HEK293T (cell line): Measurements from ENCODE around the gene REV1.

ENCODE experiments used
- CTCF ChIA-PET: fragments of 350-600 bp; formaldehyde crosslinking; extraction: SDS; loops from one replicate; lab custom pipeline; 2021; ENCODE audit warnings: antibody characterized with exemption, inconsistent platforms; lab: Yijun Ruan, JAX
- POLR2A ChIA-PET: fragments of 350-600 bp; formaldehyde crosslinking; extraction: SDS; loops from one replicate; lab custom pipeline; 2020; ENCODE audit warnings: antibody characterized with exemption, inconsistent platforms; lab: Yijun Ruan, JAX
- DNase-seq: peaks from one replicate; pipeline ENCODE4 v3.0.0; 2012; ENCODE audit warnings: mixed read lengths; ENCODE audit errors: extremely low spot score
- ARNT ChIP-seq: fragments of 450-650 bp; IDR thresholded peaks from 2 replicates; pipeline ENCODE4 v1.6.1; 2017; ENCODE audit warnings: mild to moderate bottlenecking
- BHLHE40 ChIP-seq: fragments of 450-650 bp; IDR thresholded peaks from 2 replicates; pipeline ENCODE4 v1.6.1; 2016; ENCODE audit warnings: mild to moderate bottlenecking, moderate library complexity, borderline replicate concordance
- CTBP1 ChIP-seq: fragments of 450-650 bp; IDR thresholded peaks from 2 replicates; pipeline ENCODE4 v1.6.1; 2016; ENCODE audit warnings: borderline replicate concordance
- ELF4 ChIP-seq: fragments of 450-650 bp; IDR thresholded peaks from 2 replicates; pipeline ENCODE4 v1.6.1; 2017; ENCODE audit warnings: antibody characterized with exemption
- FOXA1 ChIP-seq: fragments of 450-650 bp; IDR thresholded peaks from 2 replicates; pipeline ENCODE4 v1.6.1; 2016; ENCODE audit warnings: mild to moderate bottlenecking
- FOXK2 ChIP-seq: fragments of 450-650 bp; IDR thresholded peaks from 2 replicates; pipeline ENCODE4 v1.6.1; 2016; ENCODE audit warnings: mild to moderate bottlenecking
- FOXM1 ChIP-seq: fragments of 450-650 bp; IDR thresholded peaks from 2 replicates; pipeline ENCODE4 v1.6.1; 2017; ENCODE audit warnings: mild to moderate bottlenecking, borderline replicate concordance
- HDGF ChIP-seq: fragments of 450-650 bp; IDR thresholded peaks from 2 replicates; pipeline ENCODE4 v1.6.1; 2017; ENCODE audit warnings: antibody characterized with exemption, borderline replicate concordance
- L3MBTL2 ChIP-seq: fragments of 450-650 bp; conservative IDR thresholded peaks from 2 replicates; pipeline ENCODE4 v1.6.1; 2016; ENCODE audit warnings: mild to moderate bottlenecking
- LEF1 ChIP-seq: fragments of 450-650 bp; IDR thresholded peaks from 2 replicates; pipeline ENCODE4 v1.6.1; 2017; ENCODE audit warnings: mild to moderate bottlenecking, borderline replicate concordance
- NFRKB ChIP-seq: fragments of 450-650 bp; IDR thresholded peaks from 2 replicates; pipeline ENCODE4 v1.6.1; 2016; ENCODE audit warnings: mild to moderate bottlenecking, moderate library complexity
- SP1 ChIP-seq: fragments of 450-650 bp; IDR thresholded peaks from 2 replicates; pipeline ENCODE4 v1.6.1; 2017
- SUZ12 ChIP-seq: fragments of 450-650 bp; IDR thresholded peaks from 2 replicates; pipeline ENCODE4 v1.6.1; 2016; ENCODE audit warnings: mild to moderate bottlenecking
- TARDBP ChIP-seq: fragments of 450-650 bp; IDR thresholded peaks from 2 replicates; pipeline ENCODE4 v1.6.1; 2016
- ZNF384 ChIP-seq: fragments of 450-650 bp; IDR thresholded peaks from 2 replicates; pipeline ENCODE4 v1.6.1; 2016
- TF ChIP-seq, protein P1 (sequence below): fragments of 450-650 bp; IDR thresholded peaks from 2 replicates; pipeline ENCODE4 v1.6.1; 2016

REV1 gene

GRCh38 chr2:99439971-99440505 lies 49.8 kb downstream of the REV1 start:
- CTCF ChIA-PET = interaction anchor here (0.7 kb wide), 1 partner anchor 10 kb away, joined by 3 read pairs; no protein-coding TSS in a partner anchor
- POLR2A ChIA-PET = no interaction called here

DNA sequence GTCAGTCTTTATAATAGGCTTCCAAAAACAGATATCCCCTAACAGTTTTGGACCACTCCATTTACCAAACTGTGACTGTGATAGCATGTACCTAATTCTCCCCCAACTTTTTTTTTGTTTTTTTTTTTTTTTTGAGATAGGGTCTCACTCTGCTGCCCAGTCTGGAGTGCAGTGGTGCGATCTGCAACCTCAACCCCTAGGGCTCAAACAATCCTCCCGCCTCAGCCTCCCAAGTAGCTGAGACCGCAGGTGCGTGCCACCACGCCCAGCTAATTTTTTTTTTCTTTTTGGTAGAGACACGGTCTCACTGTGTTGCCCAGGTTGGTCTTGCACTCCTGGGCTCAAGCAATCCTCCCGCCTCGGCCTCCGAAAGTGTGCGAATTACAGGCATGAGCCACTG lies 52.9 kb downstream of the REV1 start:
- ChIA-PET CTCF (interaction anchor here (0.6 kb wide), 3 partner anchors 12 to 234 kb away, joined by 3 read pairs; no protein-coding TSS in a partner anchor), POLR2A (no interaction called here)
- no peak for DNase-seq
- no peak for TF ChIP-seq FOXA1
- no peak for TF ChIP-seq HDGF
- no peak for TF ChIP-seq CTBP1
- TF ChIP-seq LEF1 = no peak
- no peak for TF ChIP-seq TARDBP
- no peak for TF ChIP-seq NFRKB
- TF ChIP-seq ZNF384 = no peak
- no peak for TF ChIP-seq SUZ12
- no peak for TF ChIP-seq ARNT
- no peak for TF ChIP-seq FOXM1
- TF ChIP-seq L3MBTL2 = no peak
- TF ChIP-seq BHLHE40 = no peak
- TF ChIP-seq FOXK2 = no peak
- no peak for TF ChIP-seq ELF4
- TF ChIP-seq, protein P1, sequence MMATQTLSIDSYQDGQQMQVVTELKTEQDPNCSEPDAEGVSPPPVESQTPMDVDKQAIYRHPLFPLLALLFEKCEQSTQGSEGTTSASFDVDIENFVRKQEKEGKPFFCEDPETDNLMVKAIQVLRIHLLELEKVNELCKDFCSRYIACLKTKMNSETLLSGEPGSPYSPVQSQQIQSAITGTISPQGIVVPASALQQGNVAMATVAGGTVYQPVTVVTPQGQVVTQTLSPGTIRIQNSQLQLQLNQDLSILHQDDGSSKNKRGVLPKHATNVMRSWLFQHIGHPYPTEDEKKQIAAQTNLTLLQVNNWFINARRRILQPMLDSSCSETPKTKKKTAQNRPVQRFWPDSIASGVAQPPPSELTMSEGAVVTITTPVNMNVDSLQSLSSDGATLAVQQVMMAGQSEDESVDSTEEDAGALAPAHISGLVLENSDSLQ = no peak
- TF ChIP-seq SP1 = no peak

More at GRCh38 chr2:99439971-99440505, 49.8 kb downstream of the REV1 start:
- DNase-seq = no peak
- TF ChIP-seq ARNT = no peak
- no peak for TF ChIP-seq NFRKB
- no peak for TF ChIP-seq TARDBP
- no peak for TF ChIP-seq ZNF384
- no peak for TF ChIP-seq BHLHE40
- no peak for TF ChIP-seq SUZ12
- no peak for TF ChIP-seq SP1
- TF ChIP-seq LEF1 = no peak
- TF ChIP-seq L3MBTL2 = no peak
- TF ChIP-seq, protein P1 = no peak
- no peak for TF ChIP-seq FOXA1

DNA sequence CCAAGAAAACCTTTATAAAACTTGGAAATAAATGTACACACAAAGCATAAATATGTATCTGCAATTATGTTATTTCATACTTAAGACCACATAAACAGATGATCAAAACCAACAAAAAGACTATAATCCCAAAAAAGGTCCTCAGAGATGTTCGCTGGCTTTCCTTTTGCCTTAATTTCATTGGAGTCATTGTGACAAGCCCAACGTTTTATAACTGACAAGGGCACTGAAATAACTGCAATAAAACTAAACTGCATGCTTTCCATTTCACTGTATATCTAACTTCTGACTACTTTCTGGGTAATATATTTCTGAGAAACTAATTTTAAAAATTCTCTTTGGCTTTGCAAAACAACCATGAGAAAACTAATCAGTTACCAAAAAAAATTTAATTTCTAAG lies 56.5 kb downstream of the REV1 start:
- TF ChIP-seq BHLHE40 (no peak), FOXA1 (no peak), TARDBP (no peak), FOXK2 (no peak), SUZ12 (no peak), ARNT (no peak), LEF1 (no peak), CTBP1 (no peak), ZNF384 (no peak), FOXM1 (no peak), SP1 (no peak), ELF4 (no peak), L3MBTL2 (no peak), NFRKB (no peak)
- TF ChIP-seq, protein P1 = no peak
- no peak for DNase-seq
- POLR2A ChIA-PET = no interaction called here
- CTCF ChIA-PET = no interaction called here

- DNase-seq = no peak
- CTCF ChIA-PET = interaction anchor here (0.7 kb wide), 1 partner anchor 829 kb away, joined by 3 read pairs; no protein-coding TSS in a partner anchor
- POLR2A ChIA-PET = no interaction called here
- TF ChIP-seq ARNT (no peak), ZNF384 (no peak), HDGF (no peak), CTBP1 (no peak), SP1 (no peak), FOXM1 (no peak), SUZ12 (no peak), TARDBP (no peak), BHLHE40 (no peak), L3MBTL2 (no peak), ELF4 (no peak), LEF1 (no peak), NFRKB (no peak), FOXA1 (no peak), FOXK2 (no peak)
- TF ChIP-seq, protein P1 = no peak
Measured at GRCh38 chr2:99431587-99432275, 58.1 kb downstream of the REV1 start.

DNA sequence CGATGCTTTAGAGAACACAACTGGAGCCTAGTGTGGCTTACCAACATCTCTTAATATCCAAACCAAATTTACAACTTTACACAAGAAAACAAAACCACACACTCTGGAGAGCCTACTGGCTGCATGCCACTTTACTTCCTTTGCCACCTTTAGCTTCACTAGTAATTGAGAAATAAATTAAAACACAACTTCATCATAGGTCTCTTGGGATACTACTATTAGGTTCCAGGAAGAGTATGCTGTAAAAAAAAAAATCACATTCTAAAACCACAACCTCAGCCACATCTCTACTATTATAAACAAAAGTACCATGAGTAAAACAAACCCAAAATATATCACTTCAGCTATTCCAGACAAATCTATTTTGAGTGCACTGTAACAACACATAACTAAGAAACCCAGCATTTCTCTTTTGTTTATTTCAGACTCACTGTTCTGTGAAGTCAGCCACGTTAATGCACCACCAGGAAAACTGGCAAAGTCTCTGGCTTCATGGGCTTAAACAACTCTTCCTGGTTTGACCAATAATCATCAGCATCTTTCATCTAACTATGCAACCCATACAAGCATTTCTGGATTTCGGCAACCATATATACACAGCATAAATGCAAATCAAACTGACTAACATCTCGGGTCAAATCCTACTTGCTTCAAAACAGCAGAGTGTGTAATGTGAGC lies 59.1 kb downstream of the REV1 start:
- no peak for TF ChIP-seq FOXK2
- TF ChIP-seq ZNF384 = no peak
- TF ChIP-seq SP1 = no peak
- TF ChIP-seq NFRKB = no peak
- TF ChIP-seq FOXA1 = no peak
- TF ChIP-seq LEF1 = no peak
- CTCF ChIA-PET = interaction anchor here (0.6 kb wide), 1 partner anchor 9 kb away, joined by 3 read pairs; no protein-coding TSS in a partner anchor
- POLR2A ChIA-PET = no interaction called here
- no peak for DNase-seq
